ENCODE measurements around the gene TP53TG5.

DNA sequence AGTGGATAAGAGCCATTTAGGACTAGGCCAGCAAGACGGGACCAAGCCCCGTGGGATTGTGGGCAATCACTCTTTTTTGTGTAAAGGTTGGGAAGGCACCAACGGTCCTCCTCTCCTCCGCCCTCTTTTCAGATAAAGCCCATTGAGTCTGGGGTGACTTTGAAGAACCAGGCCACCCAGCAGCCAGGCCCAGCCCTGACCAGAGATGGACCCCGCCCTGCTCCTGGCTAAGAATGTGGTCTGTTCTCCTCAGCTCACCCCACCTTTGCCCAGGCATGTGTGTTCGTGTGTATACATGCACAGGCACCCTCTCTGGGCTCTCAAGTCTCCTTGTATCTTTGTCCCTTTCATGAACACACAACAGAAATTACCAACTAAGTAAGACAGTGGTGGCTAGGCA lies 39.0 kb downstream of the TP53TG5 start:
- no peak for TF ChIP-seq EZH2 (IDR thresholded peaks at IDR 0.05; ENCODE audit: low read length)
- TF ChIP-seq, protein P1, sequence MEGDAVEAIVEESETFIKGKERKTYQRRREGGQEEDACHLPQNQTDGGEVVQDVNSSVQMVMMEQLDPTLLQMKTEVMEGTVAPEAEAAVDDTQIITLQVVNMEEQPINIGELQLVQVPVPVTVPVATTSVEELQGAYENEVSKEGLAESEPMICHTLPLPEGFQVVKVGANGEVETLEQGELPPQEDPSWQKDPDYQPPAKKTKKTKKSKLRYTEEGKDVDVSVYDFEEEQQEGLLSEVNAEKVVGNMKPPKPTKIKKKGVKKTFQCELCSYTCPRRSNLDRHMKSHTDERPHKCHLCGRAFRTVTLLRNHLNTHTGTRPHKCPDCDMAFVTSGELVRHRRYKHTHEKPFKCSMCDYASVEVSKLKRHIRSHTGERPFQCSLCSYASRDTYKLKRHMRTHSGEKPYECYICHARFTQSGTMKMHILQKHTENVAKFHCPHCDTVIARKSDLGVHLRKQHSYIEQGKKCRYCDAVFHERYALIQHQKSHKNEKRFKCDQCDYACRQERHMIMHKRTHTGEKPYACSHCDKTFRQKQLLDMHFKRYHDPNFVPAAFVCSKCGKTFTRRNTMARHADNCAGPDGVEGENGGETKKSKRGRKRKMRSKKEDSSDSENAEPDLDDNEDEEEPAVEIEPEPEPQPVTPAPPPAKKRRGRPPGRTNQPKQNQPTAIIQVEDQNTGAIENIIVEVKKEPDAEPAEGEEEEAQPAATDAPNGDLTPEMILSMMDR (optimal IDR thresholded peaks at IDR 0.05 in 1 of 3, IDR thresholded peaks at IDR 0.05 in 1 of 3, conservative IDR thresholded peaks at IDR 0.05 in 1 of 3; ENCODE audit: extremely low read depth in 1 of 3, insufficient read depth in 2 of 3, low read length in 3 of 3), result no peak

All from keratinocyte (primary cell).